ENCODE results near the gene PPM1L. TPM values are rescaled to one million over a fixed set of nuclear protein-coding genes. Genes with fewer than 3 reads are reported as not detected.

Gene PPM1L
- total RNA-seq, 1 donor from 2014 or later: 8.5 TPM

GRCh38 chr3:160953686-160954085, 197.7 kb downstream of the PPM1L start:
- no peaks in the 10 kb centered on the region for H3K36me3 Mint-ChIP-seq (ENCODE audit: low read depth)
- DNase-seq (ENCODE audit: low spot score): no peak
- H3K27ac Mint-ChIP-seq (ENCODE audit: unreplicated experiment): no peak overlapping the region
- peaks cover 2% of the 10 kb centered on the region for H3K27me3 Mint-ChIP-seq (ENCODE audit: low read depth)
- peaks cover 14% of the 10 kb centered on the region for H3K4me1 Mint-ChIP-seq (ENCODE audit: low read depth)
- H3K4me3 Mint-ChIP-seq (ENCODE audit: unreplicated experiment): no peak overlapping the region
- H3K9me3 Mint-ChIP-seq (ENCODE audit: low read depth): no peaks in the 10 kb centered on the region
- no peak for TF ChIP-seq CTCF (IDR thresholded peaks at IDR 0.05)

- H3K9me3 Mint-ChIP-seq (ENCODE audit: low read depth): no peaks in the 10 kb centered on the region
- peaks cover 9% of the 10 kb centered on the region for H3K4me1 Mint-ChIP-seq (ENCODE audit: low read depth)
- no peak overlapping the region for H3K27ac Mint-ChIP-seq (ENCODE audit: unreplicated experiment)
- peak; percentile 69 for TF ChIP-seq CTCF (IDR thresholded peaks at IDR 0.05)
- peaks cover 2% of the 10 kb centered on the region for H3K27me3 Mint-ChIP-seq (ENCODE audit: low read depth)
- H3K4me3 Mint-ChIP-seq (ENCODE audit: unreplicated experiment): no peak overlapping the region
- no peaks in the 10 kb centered on the region for H3K36me3 Mint-ChIP-seq (ENCODE audit: low read depth)
- DNase-seq (ENCODE audit: low spot score): no peak
Measured at GRCh38 chr3:160956785-160957184, 200.8 kb downstream of the PPM1L start.

GRCh38 chr3:160960568-160960967, 204.5 kb downstream of the PPM1L start:
- no peaks in the 10 kb centered on the region for H3K4me1 Mint-ChIP-seq (ENCODE audit: low read depth)
- no peak overlapping the region for H3K27ac Mint-ChIP-seq (ENCODE audit: unreplicated experiment)
- DNase-seq (ENCODE audit: low spot score): no peak
- H3K4me3 Mint-ChIP-seq (ENCODE audit: unreplicated experiment): no peak overlapping the region
- H3K27me3 Mint-ChIP-seq (ENCODE audit: low read depth): no peaks in the 10 kb centered on the region
- H3K36me3 Mint-ChIP-seq (ENCODE audit: low read depth): no peaks in the 10 kb centered on the region
- H3K9me3 Mint-ChIP-seq (ENCODE audit: low read depth): no peaks in the 10 kb centered on the region
- no peak for TF ChIP-seq CTCF (IDR thresholded peaks at IDR 0.05)

- no peak for DNase-seq (ENCODE audit: low spot score)
- no peaks in the 10 kb centered on the region for H3K27me3 Mint-ChIP-seq (ENCODE audit: low read depth)
- H3K27ac Mint-ChIP-seq (ENCODE audit: unreplicated experiment): no peak overlapping the region
- H3K9me3 Mint-ChIP-seq (ENCODE audit: low read depth): no peaks in the 10 kb centered on the region
- no peaks in the 10 kb centered on the region for H3K36me3 Mint-ChIP-seq (ENCODE audit: low read depth)
- TF ChIP-seq CTCF (IDR thresholded peaks at IDR 0.05): no peak
- no peak overlapping the region for H3K4me3 Mint-ChIP-seq (ENCODE audit: unreplicated experiment)
- H3K4me1 Mint-ChIP-seq (ENCODE audit: low read depth): no peaks in the 10 kb centered on the region
Measured at GRCh38 chr3:160963949-160964348, 207.9 kb downstream of the PPM1L start.

GRCh38 chr3:160968761-160969160, 212.7 kb downstream of the PPM1L start:
- H3K27ac Mint-ChIP-seq (ENCODE audit: unreplicated experiment): no peak overlapping the region
- no peak for DNase-seq (ENCODE audit: low spot score)

More at GRCh38 chr3:160968761-160969160, 212.7 kb downstream of the PPM1L start:
- H3K27me3 Mint-ChIP-seq (ENCODE audit: low read depth): no peaks in the 10 kb centered on the region
- no peaks in the 10 kb centered on the region for H3K4me1 Mint-ChIP-seq (ENCODE audit: low read depth)
- no peak overlapping the region for H3K4me3 Mint-ChIP-seq (ENCODE audit: unreplicated experiment)
- no peaks in the 10 kb centered on the region for H3K36me3 Mint-ChIP-seq (ENCODE audit: low read depth)
- no peak for TF ChIP-seq CTCF (IDR thresholded peaks at IDR 0.05)
- H3K9me3 Mint-ChIP-seq (ENCODE audit: low read depth): no peaks in the 10 kb centered on the region
